Measurements from ENCODE around the gene VPS39.

- TF ChIP-seq CTCF (IDR thresholded peaks at IDR 0.05; ENCODE audit: low read length) (no peak), EZH2phosphoT487 (IDR thresholded peaks at IDR 0.05; ENCODE audit: low read length) (no peak)
Measured at GRCh38 chr15:42108806-42109205, 99.3 kb downstream of the VPS39 start.

Measured in MM.1S (cell line).